Ovary (tissue), 9 donors: Measurements from ENCODE around the gene TMPRSS12. TPM values are rescaled to one million over a fixed set of nuclear protein-coding genes. Genes with fewer than 3 reads are reported as not detected.
"Not testable (repeated sequence)": the region's sequence is repeated elsewhere in the genome, so short reads cannot be mapped to it uniquely, and the experiment has no call there.

Experiments used
- DNase-seq, 5 donors: peaks; one replicate each; pipeline ENCODE4 v3.0.0-alpha.2; 2019 to 2020
- H3K27ac ChIP-seq, 2 donors: fragments of 200-600 bp; one replicate each; pipeline versions ENCODE4 v1.5.1 to v1.8.0; 2019 to 2022
- H3K27me3 ChIP-seq: fragments of 200-600 bp; one replicate; pipeline ENCODE4 v1.8.0; 2022
- H3K36me3 ChIP-seq: fragments of 200-600 bp; sonication (generic); one replicate; pipeline ENCODE4 v1.5.1; 2019
- H3K4me1 ChIP-seq: one replicate; pipeline ENCODE4 v1.8.1; 2013; ENCODE audit warnings: mild to moderate bottlenecking, moderate library complexity; ENCODE audit not compliant: insufficient read depth
- H3K4me3 ChIP-seq: fragments of 200-600 bp; sonication (generic); one replicate; pipeline ENCODE4 v1.5.1; 2017
- H3K9me3 ChIP-seq, 2 donors: fragments of 200-600 bp in 1 of 2; sonication (generic) in 1 of 2; one replicate each; pipeline versions ENCODE4 v1.5.1 to v1.8.1; 2013 to 2019; ENCODE audit warnings: mild to moderate bottlenecking in 1 of 2, moderate library complexity in 1 of 2
- CTCF ChIP-seq, 3 donors: fragments of 450-650 bp in 2 of 3; fragments of 200-600 bp in 1 of 3; IDR thresholded peaks; one replicate each; pipeline versions ENCODE4 v1.5.1 to v1.8.0; 2016 to 2022; ENCODE audit warnings: antibody characterized with exemption in 3 of 3, mild to moderate bottlenecking in 1 of 3
- EP300 ChIP-seq: sonication (generic); formaldehyde crosslinking; IDR thresholded peaks from one replicate; pipeline ENCODE4 v1.6.1; 2017; ENCODE audit warnings: antibody characterized with exemption
- POLR2A ChIP-seq: fragments of 450-650 bp; IDR thresholded peaks from one replicate; pipeline ENCODE4 v1.6.1; 2017; ENCODE audit warnings: antibody characterized with exemption, mild to moderate bottlenecking, moderate library complexity
- whole genome bisulfite sequencing, 3 donors: extraction: QIAGEN DNeasy Blood & Tissue Kit in 1 of 3; methylation state at CpG; one replicate each; pipeline versions ENCODE4 v1.1.5 to v1.1.7; 2013 to 2017; 5-methylcytosine and 5-hydroxymethylcytosine counted together
- intact Hi-C, 4 donors: fragments of 100-400 bp; cut with DNase I; formaldehyde crosslinking; loops; one replicate each; pipeline versions ENCODE4 v1.11.0 to v1.15.1; 2022 to 2023
- polyA plus RNA-seq, 2 donors: library from polyadenylated mRNA; stranded (reverse); fragments of 200-250 nt in 1 of 2; fragments of 350-450 nt in 1 of 2; fragmentation: Illumina TruSeq in 1 of 2; extraction: RNeasy Lipid Tissue Mini Kit (QIAGEN cat#74804) in 1 of 2; gene quantifications; one replicate each; pipeline ENCODE4 v1.2.3, GENCODE V29; 2013 to 2014
- total RNA-seq, 7 donors: library from RNA; depleted of rRNA in 2 of 7; stranded (reverse); fragments of >200 nt in 2 of 7; fragmentation: NEBNext Ultra II Directional in 3 of 7; extraction: Animal tissue kit (Norgen Biotek cat#: 25700) in 3 of 7; gene quantifications; one replicate each; pipeline versions ENCODE4 v1.1.0 to v1.2.4, GENCODE V29; 2016 to 2023
- donor health status: DM: no; HTN: no; CAD: no; lungs with moderate emphysema.
- donor health status: DM: no; HTN: no; CAD: no.
- donor health status: Bipolar disorder and iron deficiency.
- donor health status: DM: yes; HTN: yes; CAD: no.
- donor health status: DM: no; HTN: no; CAD: no.
- donor health status: DM: yes; HTN: yes; CAD: no.

TMPRSS12 gene
- total and polyA plus RNA-seq, 9 donors = not detected

GRCh38 chr12:50927766-50928224 is 85.1 kb downstream of the TMPRSS12 start:
- H3K27ac ChIP-seq = peak overlapping the region in 1 of 2 donors; percentile 14

GRCh38 chr12:50928392-50928791 is 85.7 kb downstream of the TMPRSS12 start:
- no peak for DNase-seq
- peak overlapping the region in 1 of 2 donors; percentile 14 for H3K27ac ChIP-seq
- peak overlapping the region; percentile 69 for H3K4me3 ChIP-seq
- no peaks in the 10 kb centered on the region for H3K27me3 ChIP-seq
- WGBS, 3 donors = 61 to 73% (median 61%) methylated on average over 3 of the region's 3 CpGs
- TF ChIP-seq CTCF (IDR thresholded peaks at IDR 0.05) = no peak
- no peaks in the 10 kb centered on the region for H3K9me3 ChIP-seq
- no peaks in the 10 kb centered on the region for H3K36me3 ChIP-seq
- intact Hi-C loops = loop anchor here in 2 of 4 donors (10.0 kb wide), 1 partner anchor 56 kb away; no protein-coding TSS in a partner anchor
- H3K4me1 ChIP-seq = peaks cover 6% of the 10 kb centered on the region

More at GRCh38 chr12:50927766-50928224, 85.1 kb downstream of the TMPRSS12 start:
- H3K36me3 ChIP-seq = no peaks in the 10 kb centered on the region
- peaks cover 6% of the 10 kb centered on the region for H3K4me1 ChIP-seq
- 82 to 86% (median 84%) methylated on average over 6 of the region's 6 CpGs for WGBS, 3 donors
- intact Hi-C loops = loop anchor here in 2 of 4 donors (10.0 kb wide), 1 partner anchor 57 kb away; no protein-coding TSS in a partner anchor
- no peaks in the 10 kb centered on the region for H3K9me3 ChIP-seq
- TF ChIP-seq POLR2A = no peak
- TF ChIP-seq CTCF (IDR thresholded peaks at IDR 0.05) = no peak
- no peak for TF ChIP-seq EP300
- H3K27me3 ChIP-seq = no peaks in the 10 kb centered on the region
- DNase-seq = no peak
- peak overlapping the region; percentile 69 for H3K4me3 ChIP-seq

DNA sequence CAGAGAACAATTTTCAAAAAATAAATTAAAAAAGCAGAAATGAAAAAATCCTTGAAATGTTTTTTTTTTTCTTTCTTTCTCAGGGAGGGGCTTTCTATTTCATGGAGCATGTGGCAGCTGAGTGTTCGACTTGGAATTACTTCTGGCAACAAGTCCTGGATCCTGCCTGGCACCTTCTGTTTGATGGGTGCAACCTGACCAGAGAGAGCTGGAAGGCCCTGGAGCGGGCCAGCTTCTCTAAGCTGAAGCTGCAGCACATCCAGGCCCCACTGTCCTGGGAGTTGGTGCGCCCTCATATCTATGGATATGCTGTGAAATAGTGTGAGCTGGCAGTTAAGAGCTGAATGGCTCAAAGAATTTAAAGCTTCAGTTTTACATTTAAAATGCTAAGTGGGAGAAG is 87.1 kb downstream of the TMPRSS12 start:
- Histone ChIP-seq H3K27me3 (no peaks in the 10 kb centered on the region), H3K27ac (no peak overlapping the region), H3K9me3 (no peaks in the 10 kb centered on the region), H3K36me3 (no peaks in the 10 kb centered on the region), H3K4me3 (no peak overlapping the region), H3K4me1 (peaks cover 9% of the 10 kb centered on the region)
- DNase-seq = no peak
- intact Hi-C loops = loop anchor here in 2 of 4 donors (10.0 kb wide), 1 partner anchor 55 kb away; no protein-coding TSS in a partner anchor
- TF ChIP-seq EP300 (no peak), POLR2A (no peak), CTCF (IDR thresholded peaks at IDR 0.05) (no peak)
- 79 to 85% (median 84%) methylated on average over 3 of the region's 3 CpGs for whole genome bisulfite sequencing, 3 donors

DNA sequence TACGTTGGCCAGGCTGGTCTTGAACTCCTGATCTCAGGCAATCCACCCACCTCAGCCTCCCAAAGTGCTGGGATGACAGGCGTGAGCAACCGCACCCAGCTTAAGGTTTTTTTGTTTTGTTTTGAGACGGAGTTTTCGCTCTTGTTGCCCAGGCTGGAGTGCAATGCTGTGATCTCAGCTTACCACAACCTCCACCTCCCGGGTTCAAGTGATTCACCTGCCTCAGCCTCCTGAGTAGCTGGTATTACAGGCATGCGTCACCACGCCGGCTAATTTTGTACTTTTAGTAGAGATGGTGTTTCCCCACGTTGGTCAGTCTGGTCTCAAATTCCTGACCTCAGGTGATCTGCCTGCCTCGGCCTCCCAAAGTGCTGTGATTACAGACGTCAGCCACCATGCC is 87.8 kb downstream of the TMPRSS12 start:
- H3K9me3 ChIP-seq, DNase-seq, H3K36me3 ChIP-seq, H3K4me1 ChIP-seq, H3K27me3 ChIP-seq, H3K27ac ChIP-seq, intact Hi-C loops, H3K4me3 ChIP-seq: not testable (repeated sequence)
- WGBS, 3 donors = 91 to 94% (median 93%) methylated on average over 12 of the region's 12 CpGs

DNA sequence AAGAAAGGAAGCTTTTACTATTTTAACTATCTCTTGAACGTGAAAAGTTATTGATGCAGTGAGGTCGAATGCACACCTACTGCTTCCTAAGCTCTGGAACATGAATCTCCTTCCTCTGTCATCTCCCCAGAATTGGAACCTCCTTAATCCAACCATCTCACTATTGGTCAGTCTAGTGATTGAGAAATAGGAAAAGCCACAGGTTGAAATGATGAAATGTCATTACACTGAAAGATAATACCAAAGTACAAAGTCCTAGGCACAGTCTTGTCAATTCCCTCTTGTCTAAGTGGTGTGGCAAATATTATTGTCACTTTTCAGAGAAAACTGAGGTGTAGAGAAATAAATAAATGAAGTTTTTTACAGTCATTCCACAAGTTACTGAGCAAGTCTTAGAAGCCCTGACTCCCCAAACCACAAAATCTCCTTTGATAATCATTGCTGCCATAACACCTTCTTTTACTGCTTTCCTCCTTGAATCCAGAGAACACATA is 90.1 kb downstream of the TMPRSS12 start:
- Histone ChIP-seq H3K9me3 (no peaks in the 10 kb centered on the region), H3K36me3 (no peaks in the 10 kb centered on the region), H3K27me3 (no peaks in the 10 kb centered on the region), H3K4me3 (no peak overlapping the region), H3K27ac (no peak overlapping the region), H3K4me1 (peaks cover 9% of the 10 kb centered on the region)
- no peak for DNase-seq
- WGBS, 3 donors = 40 to 53% (median 48%) methylated on average over 2 of the region's 2 CpGs
- intact Hi-C loops = no loop called here
- TF ChIP-seq CTCF (IDR thresholded peaks at IDR 0.05) = no peak
- TF ChIP-seq EP300 = no peak
